ENCODE results near the gene AHDC1. TPM values are rescaled to one million over a fixed set of nuclear protein-coding genes. Genes with fewer than 3 reads are reported as not detected.
A peak's percentile ranks its signal among the peaks of the same experiment; 100 is the strongest.

The AHDC1 gene
- total and polyA plus RNA-seq, 9 of the 15 experiments (the other 6 are each of a cell fraction or from before 2014, with no cell fraction given): 0.21 to 36.4 (median 4.7) TPM

DNA sequence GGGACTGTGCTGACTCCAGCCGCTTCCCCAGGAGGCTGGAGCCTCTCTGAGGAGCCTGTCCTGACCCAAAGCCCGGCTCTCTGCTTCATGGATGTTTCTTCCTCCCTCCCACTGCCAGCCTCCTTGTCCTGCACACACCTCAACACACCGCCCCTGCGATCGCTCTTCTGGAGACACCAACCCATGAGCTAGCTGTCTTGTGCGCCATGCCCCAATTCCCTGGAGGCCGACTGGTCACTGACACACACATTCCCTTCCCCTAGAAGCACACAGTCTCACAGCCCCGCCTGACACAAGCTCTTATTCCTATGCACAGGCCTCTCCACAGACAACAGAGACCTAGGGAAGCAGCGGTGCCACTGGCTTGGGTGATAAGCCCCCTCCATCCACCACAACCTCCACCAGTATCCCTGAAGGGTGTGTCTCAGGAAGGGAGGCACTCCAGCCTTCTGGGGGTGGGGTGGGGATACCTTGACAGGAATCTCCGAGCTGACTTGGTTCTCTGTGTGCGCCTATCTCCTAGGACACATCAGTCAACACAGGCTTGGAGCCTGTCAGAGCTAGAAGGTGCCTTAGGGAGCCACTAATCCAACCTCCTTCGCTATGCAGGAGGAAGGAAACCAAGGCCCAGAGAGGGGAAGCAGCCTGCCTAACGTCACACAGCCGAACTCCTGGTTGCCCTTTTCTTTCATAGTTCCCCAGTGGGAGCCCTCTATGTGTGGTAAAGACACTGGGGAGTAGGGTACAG lies 31.1 kb downstream of the AHDC1 start (continued):
- TF ChIP-seq, protein P1, sequence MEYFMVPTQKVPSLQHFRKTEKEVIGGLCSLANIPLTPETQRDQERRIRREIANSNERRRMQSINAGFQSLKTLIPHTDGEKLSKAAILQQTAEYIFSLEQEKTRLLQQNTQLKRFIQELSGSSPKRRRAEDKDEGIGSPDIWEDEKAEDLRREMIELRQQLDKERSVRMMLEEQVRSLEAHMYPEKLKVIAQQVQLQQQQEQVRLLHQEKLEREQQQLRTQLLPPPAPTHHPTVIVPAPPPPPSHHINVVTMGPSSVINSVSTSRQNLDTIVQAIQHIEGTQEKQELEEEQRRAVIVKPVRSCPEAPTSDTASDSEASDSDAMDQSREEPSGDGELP (CRISPR knock-in tag; IDR thresholded peaks at IDR 0.05; ENCODE audit: borderline replicate concordance): 0 out of 2 replicates have a peak, but pooled peaks have one; percentile 9
- peak; percentile 78 for TF ChIP-seq FOXJ3 (CRISPR knock-in tag; IDR thresholded peaks at IDR 0.05)
- peak; percentile 19 for TF ChIP-seq PHF20 (IDR thresholded peaks at IDR 0.05; ENCODE audit: partially characterized antibody)
- no peak for TF ChIP-seq ZNF124 (CRISPR knock-in tag; IDR thresholded peaks at IDR 0.05)
- TF ChIP-seq RAD21 (CRISPR knock-in tag; conservative IDR thresholded peaks at IDR 0.05 in 1 of 2, IDR thresholded peaks at IDR 0.05 in 1 of 2): peak in 1 of 2 experiments; percentile 2; a peak in 1 of 4 replicates
- TF ChIP-seq, protein P2, sequence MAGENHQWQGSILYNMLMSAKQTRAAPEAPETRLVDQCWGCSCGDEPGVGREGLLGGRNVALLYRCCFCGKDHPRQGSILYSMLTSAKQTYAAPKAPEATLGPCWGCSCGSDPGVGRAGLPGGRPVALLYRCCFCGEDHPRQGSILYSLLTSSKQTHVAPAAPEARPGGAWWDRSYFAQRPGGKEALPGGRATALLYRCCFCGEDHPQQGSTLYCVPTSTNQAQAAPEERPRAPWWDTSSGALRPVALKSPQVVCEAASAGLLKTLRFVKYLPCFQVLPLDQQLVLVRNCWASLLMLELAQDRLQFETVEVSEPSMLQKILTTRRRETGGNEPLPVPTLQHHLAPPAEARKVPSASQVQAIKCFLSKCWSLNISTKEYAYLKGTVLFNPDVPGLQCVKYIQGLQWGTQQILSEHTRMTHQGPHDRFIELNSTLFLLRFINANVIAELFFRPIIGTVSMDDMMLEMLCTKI (IDR thresholded peaks at IDR 0.05; ENCODE audit: partially characterized antibody): no peak
- TF ChIP-seq, protein P3, sequence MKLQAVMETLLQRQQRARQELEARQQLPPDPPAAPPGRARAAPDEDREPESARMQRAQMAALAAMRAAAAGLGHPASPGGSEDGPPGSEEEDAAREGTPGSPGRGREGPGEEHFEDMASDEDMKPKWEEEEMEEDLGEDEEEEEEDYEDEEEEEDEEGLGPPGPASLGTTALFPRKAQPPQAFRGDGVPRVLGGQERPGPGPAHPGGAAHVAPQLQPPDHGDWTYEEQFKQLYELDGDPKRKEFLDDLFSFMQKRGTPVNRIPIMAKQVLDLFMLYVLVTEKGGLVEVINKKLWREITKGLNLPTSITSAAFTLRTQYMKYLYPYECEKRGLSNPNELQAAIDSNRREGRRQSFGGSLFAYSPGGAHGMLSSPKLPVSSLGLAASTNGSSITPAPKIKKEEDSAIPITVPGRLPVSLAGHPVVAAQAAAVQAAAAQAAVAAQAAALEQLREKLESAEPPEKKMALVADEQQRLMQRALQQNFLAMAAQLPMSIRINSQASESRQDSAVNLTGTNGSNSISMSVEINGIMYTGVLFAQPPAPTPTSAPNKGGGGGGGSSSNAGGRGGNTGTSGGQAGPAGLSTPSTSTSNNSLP (IDR thresholded peaks at IDR 0.05; ENCODE audit: borderline replicate concordance, low read depth, low read length): no peak
- no peak for TF ChIP-seq JUN (IDR thresholded peaks at IDR 0.05; ENCODE audit: borderline replicate concordance, low read depth, low read length)
- no peak for TF ChIP-seq JUN (CRISPR knock-in tag; IDR thresholded peaks at IDR 0.05; ENCODE audit: borderline replicate concordance)
- TF ChIP-seq BRD9 (IDR thresholded peaks at IDR 0.05; ENCODE audit: low read depth, partially characterized antibody): peak; percentile 49
- TF ChIP-seq, protein P4, sequence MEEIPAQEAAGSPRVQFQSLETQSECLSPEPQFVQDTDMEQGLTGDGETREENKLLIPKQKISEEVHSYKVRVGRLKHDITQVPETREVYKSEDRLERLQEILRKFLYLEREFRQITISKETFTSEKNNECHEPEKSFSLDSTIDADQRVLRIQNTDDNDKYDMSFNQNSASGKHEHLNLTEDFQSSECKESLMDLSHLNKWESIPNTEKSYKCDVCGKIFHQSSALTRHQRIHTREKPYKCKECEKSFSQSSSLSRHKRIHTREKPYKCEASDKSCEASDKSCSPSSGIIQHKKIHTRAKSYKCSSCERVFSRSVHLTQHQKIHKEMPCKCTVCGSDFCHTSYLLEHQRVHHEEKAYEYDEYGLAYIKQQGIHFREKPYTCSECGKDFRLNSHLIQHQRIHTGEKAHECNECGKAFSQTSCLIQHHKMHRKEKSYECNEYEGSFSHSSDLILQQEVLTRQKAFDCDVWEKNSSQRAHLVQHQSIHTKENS (CRISPR knock-in tag; IDR thresholded peaks at IDR 0.05): no peak
- TF ChIP-seq ZFP36 (IDR thresholded peaks at IDR 0.05; ENCODE audit: low read depth, low read length, partially characterized antibody): peak; percentile 98
- TF ChIP-seq KDM1A (IDR thresholded peaks at IDR 0.05): peak in 1 of 2 experiments; percentile 91; a peak in 3 of 4 replicates
- TF ChIP-seq, protein P5, sequence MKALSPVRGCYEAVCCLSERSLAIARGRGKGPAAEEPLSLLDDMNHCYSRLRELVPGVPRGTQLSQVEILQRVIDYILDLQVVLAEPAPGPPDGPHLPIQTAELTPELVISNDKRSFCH (CRISPR knock-in tag; IDR thresholded peaks at IDR 0.05): no peak
- TF ChIP-seq, protein P5 (tag; IDR thresholded peaks at IDR 0.05): 0 out of 2 replicates have a peak, but pooled peaks have one; percentile 24
- no peak for TF ChIP-seq CBX5 (IDR thresholded peaks at IDR 0.05; ENCODE audit: borderline replicate concordance, low read depth)
- peak; percentile 92 for TF ChIP-seq HDAC2 (IDR thresholded peaks at IDR 0.05)
- TF ChIP-seq RCOR1 (IDR thresholded peaks at IDR 0.05; ENCODE audit: borderline replicate concordance in 1 of 2, low read depth in 2 of 2, low read length in 2 of 2): peak in 1 of 2 experiments; percentile 82; a peak in 2 of 4 replicates
- peak; percentile 96 for TF ChIP-seq PTBP1 (IDR thresholded peaks at IDR 0.05; ENCODE audit: low read depth, low read length)
- peak; percentile 92 for TF ChIP-seq RBM25 (IDR thresholded peaks at IDR 0.05; ENCODE audit: low read depth, low read length, severe bottlenecking)
- TF ChIP-seq MEIS2 (IDR thresholded peaks at IDR 0.05; ENCODE audit: partially characterized antibody): peak; percentile 86
- 0 out of 2 replicates have a peak, but pooled peaks have one; percentile 9 for TF ChIP-seq ZBTB1 (CRISPR knock-in tag; IDR thresholded peaks at IDR 0.05; ENCODE audit: borderline replicate concordance, low read depth)

Data from K562 (cell line).